CD14-positive monocyte (primary cell): Measurements from ENCODE around the gene PDS5B. TPM values are rescaled to one million over a fixed set of nuclear protein-coding genes. Genes with fewer than 3 reads are reported as not detected.
A peak's percentile ranks its signal among the peaks of the same experiment; 100 is the strongest.

Source experiments
- DNase-seq, 3 donors: peaks; one replicate each; pipeline ENCODE4 v3.0.0-alpha.2; 2011 to 2022
- H2AFZ ChIP-seq: 2 replicates; pipeline ENCODE4 v1.6.0; 2012; ENCODE audit warnings: mild to moderate bottlenecking, low read depth, low read length, inconsistent platforms; ENCODE audit not compliant: insufficient read depth, poor library complexity, severe bottlenecking
- H3K27ac ChIP-seq, 2 donors: 1 replicate in 1 of 2; 2 replicates in 1 of 2; pipeline ENCODE4 v1.5.1; 2012 to 2013; ENCODE audit warnings: low read length in 2 of 2, control low read depth in 1 of 2, inconsistent platforms in 1 of 2, low read depth in 1 of 2, mild to moderate bottlenecking in 1 of 2
- H3K27me3 ChIP-seq, 2 donors: one replicate each; pipeline versions ENCODE4 v1.6.0 to v1.6.1; 2011 to 2013; ENCODE audit warnings: low read length in 2 of 2; ENCODE audit not compliant: control insufficient read depth in 2 of 2, insufficient read depth in 2 of 2
- H3K36me3 ChIP-seq, 2 donors: replicated peaks in 1 of 2; 1 replicate in 1 of 2; 2 replicates in 1 of 2; pipeline versions ENCODE4 v1.5.1 to v1.6.1; 2012 to 2013; ENCODE audit warnings: low read length in 2 of 2, control low read depth in 1 of 2, inconsistent platforms in 1 of 2, mild to moderate bottlenecking in 1 of 2; ENCODE audit not compliant: insufficient read depth in 2 of 2, control insufficient read depth in 1 of 2
- H3K4me1 ChIP-seq, 2 donors: 1 replicate in 1 of 2; 2 replicates in 1 of 2; pipeline versions ENCODE4 v1.5.1 to v1.6.1; 2012 to 2013; ENCODE audit warnings: low read length in 2 of 2, control low read depth in 1 of 2, inconsistent platforms in 1 of 2, mild to moderate bottlenecking in 1 of 2, moderate library complexity in 1 of 2; ENCODE audit not compliant: insufficient read depth in 2 of 2, control insufficient read depth in 1 of 2
- H3K4me2 ChIP-seq: replicated peaks from 2 replicates; pipeline ENCODE3; 2012; ENCODE audit warnings: low read length, moderate library complexity, mild to moderate bottlenecking; ENCODE audit not compliant: poor library complexity, severe bottlenecking; ENCODE audit errors: extremely low read depth
- H3K4me3 ChIP-seq, 3 experiments: fragments of 200-600 bp in 1 of 3; sonication (generic) in 1 of 3; replicated peaks in 1 of 3; 1 replicate in 2 of 3; 2 replicates in 1 of 3; pipeline ENCODE4 v1.5.1; 2011 to 2013; ENCODE audit warnings: low read length in 3 of 3, mild to moderate bottlenecking in 3 of 3, control low read depth in 2 of 3, low read depth in 2 of 3, inconsistent platforms in 1 of 3, moderate library complexity in 1 of 3
- H3K79me2 ChIP-seq: 2 replicates; pipeline ENCODE4 v1.6.0; 2012; ENCODE audit warnings: mild to moderate bottlenecking, control low read depth, inconsistent platforms, low read length, moderate library complexity; ENCODE audit not compliant: insufficient read depth
- H3K9ac ChIP-seq: 2 replicates; pipeline ENCODE4 v1.6.0; 2017; ENCODE audit warnings: low read length, mild to moderate bottlenecking; ENCODE audit not compliant: insufficient read depth, poor library complexity, severe bottlenecking
- H3K9me3 ChIP-seq, 2 donors: replicated peaks in 1 of 2; 1 replicate in 1 of 2; 2 replicates in 1 of 2; pipeline versions ENCODE4 v1.5.1 to v1.6.1; 2012 to 2013; ENCODE audit warnings: low read length in 2 of 2, control low read depth in 1 of 2; ENCODE audit not compliant: control insufficient read depth in 1 of 2, insufficient read depth in 1 of 2
- H4K20me1 ChIP-seq: 2 replicates; pipeline ENCODE4 v1.6.0; 2012; ENCODE audit warnings: mild to moderate bottlenecking, low read length, control low read depth, moderate library complexity; ENCODE audit not compliant: insufficient read depth
- H3K27ac Mint-ChIP-seq, 7 donors: one replicate each; pipeline ENCODE4 v1.8.0; 2020; ENCODE audit warnings: mild to moderate bottlenecking in 7 of 7, mixed read lengths in 7 of 7, moderate library complexity in 6 of 7, inconsistent platforms in 2 of 7
- H3K27me3 Mint-ChIP-seq, 3 donors: one replicate each; pipeline ENCODE4 v1.8.0; 2021 to 2022; ENCODE audit warnings: low read depth in 3 of 3, mild to moderate bottlenecking in 3 of 3, mixed read lengths in 3 of 3, moderate library complexity in 3 of 3, inconsistent platforms in 1 of 3
- H3K36me3 Mint-ChIP-seq, 2 donors: one replicate each; pipeline ENCODE4 v1.8.0; 2020; ENCODE audit warnings: mixed read lengths in 2 of 2, inconsistent platforms in 1 of 2, mild to moderate bottlenecking in 1 of 2
- H3K4me1 Mint-ChIP-seq: one replicate; pipeline ENCODE4 v1.8.0; 2020; ENCODE audit warnings: mild to moderate bottlenecking, mixed read lengths
- H3K4me3 Mint-ChIP-seq, 2 donors: one replicate each; pipeline ENCODE4 v1.8.0; 2020; ENCODE audit warnings: mild to moderate bottlenecking in 2 of 2, mixed read lengths in 2 of 2, moderate library complexity in 1 of 2
- H3K9me3 Mint-ChIP-seq, 7 donors: one replicate each; pipeline ENCODE4 v1.8.0; 2020 to 2022; ENCODE audit warnings: mixed read lengths in 7 of 7, mild to moderate bottlenecking in 6 of 7, moderate library complexity in 6 of 7, inconsistent platforms in 2 of 7
- WGBS: methylation state at CpG from one replicate; pipeline ENCODE4 v1.1.5; 2013; ENCODE audit warnings: missing lambda C conversion rate; ENCODE audit not compliant: insufficient coverage; 5-methylcytosine and 5-hydroxymethylcytosine counted together
- intact Hi-C, 2 donors: fragments of 100-400 bp; cut with micrococcal nuclease; formaldehyde crosslinking; loops; one replicate each; pipeline versions ENCODE4 v1.15.0 to v1.15.1; 2023
- polyA plus RNA-seq, 3 donors: library from polyadenylated mRNA; depleted of rRNA in 1 of 3; unstranded in 2 of 3; stranded (reverse) in 1 of 3; fragments of 300-500 nt in 2 of 3; fragments of >200 nt in 1 of 3; fragmentation: Illumina TruSeq in 2 of 3; gene quantifications; 1 replicate in 2 of 3; 2 replicates in 1 of 3; pipeline ENCODE4 v1.2.3, GENCODE V29; 2012 to 2021
- TF ChIP-seq, protein P1 (sequence below): fragments of 200-600 bp; IDR thresholded peaks from one replicate; pipeline ENCODE4 v1.8.0; 2022; ENCODE audit warnings: antibody characterized with exemption, mild to moderate bottlenecking

Gene PDS5B
- polyA plus RNA-seq, 3 donors, result 9.0 to 33.0 (median 21.0) TPM

DNA sequence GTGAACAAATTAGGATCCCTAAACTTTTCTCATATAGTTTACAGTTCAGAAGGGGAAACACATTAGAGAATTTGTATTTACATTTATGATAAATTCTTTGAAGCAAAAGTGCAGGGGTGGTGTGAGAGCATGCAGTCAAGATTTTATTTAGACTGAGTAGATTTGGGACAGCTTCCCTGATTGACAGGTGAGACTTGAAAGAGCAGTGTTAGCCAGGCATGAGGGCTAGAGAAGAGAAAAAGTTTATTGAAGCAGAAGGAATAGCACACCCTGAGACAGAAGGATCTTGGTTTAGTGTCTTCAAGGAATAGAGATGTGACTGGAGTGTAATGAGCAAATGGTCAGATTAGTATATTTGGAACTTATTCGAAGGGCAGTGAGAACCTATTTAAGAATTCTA, 50.5 kb downstream of the PDS5B start:
- Histone ChIP-seq H3K36me3 (peaks cover 0 to under 1% of the 10 kb centered on the region in 2 donors), H3K9ac (no peak overlapping the region), H3K4me3 (no peak overlapping the region), H4K20me1 (peaks cover 69% of the 10 kb centered on the region), H3K4me2 (no peak overlapping the region), H3K9me3 (no peaks in the 10 kb centered on the region), H3K27ac (no peak overlapping the region), H3K4me1 (peaks cover 9 to 10% of the 10 kb centered on the region in 2 donors), H2AFZ (no peak overlapping the region), H3K27me3 (no peaks in the 10 kb centered on the region), H3K79me2 (peaks cover 96% of the 10 kb centered on the region)
- Mint-ChIP-seq H3K27me3 (no peaks in the 10 kb centered on the region), H3K9me3 (no peaks in the 10 kb centered on the region), H3K4me3 (no peak overlapping the region), H3K36me3 (peaks cover 0 to 3% of the 10 kb centered on the region in 2 donors), H3K4me1 (peaks cover 23% of the 10 kb centered on the region), H3K27ac (no peak overlapping the region)
- intact Hi-C loops, result loop anchor here in 1 of 2 donors (5.0 kb wide), 1 partner anchor 49 kb away; the partner anchor contains the start of gene PDS5B
- 100% methylated on average over 1 of the region's 1 CpG for WGBS
- DNase-seq, result no peak
- TF ChIP-seq, protein P1, sequence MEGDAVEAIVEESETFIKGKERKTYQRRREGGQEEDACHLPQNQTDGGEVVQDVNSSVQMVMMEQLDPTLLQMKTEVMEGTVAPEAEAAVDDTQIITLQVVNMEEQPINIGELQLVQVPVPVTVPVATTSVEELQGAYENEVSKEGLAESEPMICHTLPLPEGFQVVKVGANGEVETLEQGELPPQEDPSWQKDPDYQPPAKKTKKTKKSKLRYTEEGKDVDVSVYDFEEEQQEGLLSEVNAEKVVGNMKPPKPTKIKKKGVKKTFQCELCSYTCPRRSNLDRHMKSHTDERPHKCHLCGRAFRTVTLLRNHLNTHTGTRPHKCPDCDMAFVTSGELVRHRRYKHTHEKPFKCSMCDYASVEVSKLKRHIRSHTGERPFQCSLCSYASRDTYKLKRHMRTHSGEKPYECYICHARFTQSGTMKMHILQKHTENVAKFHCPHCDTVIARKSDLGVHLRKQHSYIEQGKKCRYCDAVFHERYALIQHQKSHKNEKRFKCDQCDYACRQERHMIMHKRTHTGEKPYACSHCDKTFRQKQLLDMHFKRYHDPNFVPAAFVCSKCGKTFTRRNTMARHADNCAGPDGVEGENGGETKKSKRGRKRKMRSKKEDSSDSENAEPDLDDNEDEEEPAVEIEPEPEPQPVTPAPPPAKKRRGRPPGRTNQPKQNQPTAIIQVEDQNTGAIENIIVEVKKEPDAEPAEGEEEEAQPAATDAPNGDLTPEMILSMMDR, result no peak

DNA sequence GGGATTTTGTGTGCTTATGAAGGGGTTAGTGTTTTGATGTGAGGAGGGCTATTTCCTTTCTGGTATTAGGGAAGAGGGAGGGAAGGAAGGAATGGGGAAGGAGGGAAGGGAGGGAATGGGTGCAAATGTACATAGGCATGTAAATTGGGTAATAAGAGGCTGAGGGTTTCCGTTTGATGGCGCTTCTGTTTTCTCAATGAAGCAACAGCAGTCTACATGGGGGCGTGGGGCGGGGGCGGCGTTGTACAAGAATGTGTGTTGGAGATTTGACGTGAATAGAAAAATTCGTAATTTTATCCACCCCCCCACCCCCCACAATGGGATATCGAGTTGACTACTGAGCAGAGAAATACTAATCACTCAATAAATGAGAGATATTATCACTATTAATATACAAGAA, 52.5 kb downstream of the PDS5B start:
- no peaks in the 10 kb centered on the region for H3K27me3 Mint-ChIP-seq
- peaks cover 26% of the 10 kb centered on the region for H3K4me1 Mint-ChIP-seq
- Histone ChIP-seq H3K27ac (no peak overlapping the region), H3K36me3 (no peaks in the 10 kb centered on the region), H2AFZ (no peak overlapping the region), H3K79me2 (peaks cover 99% of the 10 kb centered on the region), H3K4me3 (no peak overlapping the region), H3K9ac (no peak overlapping the region), H4K20me1 (peaks cover 77% of the 10 kb centered on the region), H3K9me3 (no peaks in the 10 kb centered on the region), H3K4me1 (peaks cover 15 to 19% of the 10 kb centered on the region in 2 donors), H3K27me3 (no peaks in the 10 kb centered on the region), H3K4me2 (no peak overlapping the region)
- DNase-seq, result peak in 1 of 3 donors; percentile 3
- WGBS, result no CpG with 5 or more reads among the region's 9 CpGs
- intact Hi-C loops, result loop anchor here in 1 of 2 donors (5.0 kb wide), 1 partner anchor 51 kb away; the partner anchor contains the start of gene PDS5B
- no peaks in the 10 kb centered on the region for H3K36me3 Mint-ChIP-seq
- H3K9me3 Mint-ChIP-seq, result no peaks in the 10 kb centered on the region
- TF ChIP-seq, protein P1, result no peak
- no peak overlapping the region for H3K27ac Mint-ChIP-seq
- no peak overlapping the region for H3K4me3 Mint-ChIP-seq
